K562 (cell line): ENCODE measurements around the gene RNASEH2A. TPM values are rescaled to one million over a fixed set of nuclear protein-coding genes. Genes with fewer than 3 reads are reported as not detected.

ENCODE experiments used
- ARNT ChIP-seq, 2 experiments: fragments of 450-650 bp; IDR thresholded peaks; 2 replicates each; pipeline ENCODE4 v1.6.1; 2016; ENCODE audit warnings: mild to moderate bottlenecking in 1 of 2
- ATF7 ChIP-seq: fragments of 450-650 bp; IDR thresholded peaks from 2 replicates; pipeline ENCODE4 v1.7.1; 2014; ENCODE audit warnings: mild to moderate bottlenecking, moderate library complexity
- CEBPG ChIP-seq, 3 experiments: fragments of 200-800 bp in 1 of 3; sonication (Bioruptor generic) in 1 of 3; sonication (generic) in 1 of 3; formaldehyde crosslinking in 1 of 3; IDR thresholded peaks in 2 of 3; conservative IDR thresholded peaks in 1 of 3; 2 replicates each; pipeline versions ENCODE4 v1.6.1 to v1.8.0; 2016 to 2022; ENCODE audit warnings: missing compliant biosample characterization in 2 of 3, missing genetic modification characterization in 2 of 3, mild to moderate bottlenecking in 1 of 3, missing genetic modification reagents in 1 of 3
- CXXC5 ChIP-seq: fragments of 250-450 bp; sonication (Bioruptor Pico); IDR thresholded peaks from 2 replicates; pipeline ENCODE4 v1.8.0; 2022; ENCODE audit warnings: inconsistent platforms, mild to moderate bottlenecking, moderate library complexity
- DEAF1 ChIP-seq: fragments of 450-650 bp; formaldehyde crosslinking; IDR thresholded peaks from 2 replicates; pipeline ENCODE4 v1.4.0; 2020; ENCODE audit warnings: mild to moderate bottlenecking, moderate library complexity
- FOXO4 ChIP-seq: fragments of 450-650 bp; formaldehyde crosslinking; IDR thresholded peaks from 2 replicates; pipeline ENCODE4 v1.4.0; 2020; ENCODE audit warnings: mild to moderate bottlenecking, moderate library complexity
- GATA2 ChIP-seq: sonication (generic); formaldehyde crosslinking; IDR thresholded peaks from 2 replicates; pipeline ENCODE4 v1.4.0; 2020; ENCODE audit warnings: mild to moderate bottlenecking, missing genetic modification reagents
- HNRNPH1 ChIP-seq: fragments of 200-400 bp; formaldehyde crosslinking; optimal IDR thresholded peaks from 2 replicates; pipeline ENCODE3; 2017; ENCODE audit warnings: low read depth, mild to moderate bottlenecking, low read length, moderate library complexity
- KAT2B ChIP-seq: IDR thresholded peaks from one replicate; pipeline ENCODE4 v1.6.1; 2012; ENCODE audit warnings: low read depth, mild to moderate bottlenecking, control low read depth, inconsistent platforms, low read length, moderate library complexity
- LCOR ChIP-seq: sonication (generic); formaldehyde crosslinking; IDR thresholded peaks from 2 replicates; pipeline ENCODE4 v1.8.0; 2022; ENCODE audit warnings: mild to moderate bottlenecking, missing genetic modification reagents
- NUFIP1 ChIP-seq: fragments of 450-650 bp; IDR thresholded peaks from 2 replicates; pipeline ENCODE4 v1.6.1; 2018; ENCODE audit not compliant: partially characterized antibody
- POLR2AphosphoS2 ChIP-seq: IDR thresholded peaks from 2 replicates; pipeline ENCODE4 v1.6.1; 2012; ENCODE audit warnings: low read length, improper control_type of control experiment
- POLR2H ChIP-seq: IDR thresholded peaks from 2 replicates; pipeline ENCODE4 v1.6.1; 2016; ENCODE audit warnings: missing genetic modification characterization, low read depth, mild to moderate bottlenecking, control low read depth, missing compliant biosample characterization, moderate library complexity
- POLR3G ChIP-seq: IDR thresholded peaks from 2 replicates; pipeline ENCODE4 v1.6.1; 2011; ENCODE audit not compliant: insufficient read length, insufficient replicate concordance; ENCODE audit errors: extremely low read depth
- RAD51 ChIP-seq: fragments of 450-650 bp; IDR thresholded peaks from 2 replicates; pipeline ENCODE4 v1.7.1; 2016; ENCODE audit warnings: low read depth, mild to moderate bottlenecking, borderline replicate concordance
- TGIF2 ChIP-seq: sonication (generic); formaldehyde crosslinking; IDR thresholded peaks from 2 replicates; pipeline ENCODE4 v1.8.1; 2022; ENCODE audit warnings: mild to moderate bottlenecking, missing genetic modification reagents, moderate library complexity
- ZFX ChIP-seq: sonication (generic); formaldehyde crosslinking; IDR thresholded peaks from 2 replicates; pipeline ENCODE4 v1.8.0; 2022; ENCODE audit warnings: mild to moderate bottlenecking, missing genetic modification reagents, moderate library complexity
- ZNF121 ChIP-seq: sonication (generic); formaldehyde crosslinking; conservative IDR thresholded peaks from 2 replicates; pipeline ENCODE4 v1.8.0; 2022; ENCODE audit warnings: missing genetic modification reagents
- ZNF316 ChIP-seq: fragments of 450-650 bp; IDR thresholded peaks from 2 replicates; pipeline ENCODE4 v1.6.1; 2016
- ZNF324 ChIP-seq: fragments of 250-450 bp; sonication (Bioruptor Pico); IDR thresholded peaks from 2 replicates; pipeline ENCODE4 v1.4.0; 2020; ENCODE audit warnings: mild to moderate bottlenecking
- ZNF444 ChIP-seq: fragments of 250-450 bp; sonication (Bioruptor Pico); IDR thresholded peaks from 2 replicates; pipeline ENCODE4 v1.4.0; 2020; ENCODE audit warnings: mild to moderate bottlenecking, moderate library complexity
- ZNF511 ChIP-seq: sonication (generic); formaldehyde crosslinking; IDR thresholded peaks from 2 replicates; pipeline ENCODE4 v1.8.0; 2022; ENCODE audit warnings: mild to moderate bottlenecking, missing genetic modification reagents
- ZNF655 ChIP-seq: fragments of 250-450 bp; sonication (Bioruptor Pico); IDR thresholded peaks from 2 replicates; pipeline ENCODE4 v1.5.0; 2021
- ZNF75A ChIP-seq: fragments of 450-650 bp; formaldehyde crosslinking; IDR thresholded peaks from 2 replicates; pipeline ENCODE4 v1.4.0; 2020; ENCODE audit warnings: mild to moderate bottlenecking
- polyA plus RNA-seq, 8 experiments: library from polyadenylated mRNA; depleted of rRNA in 4 of 8; stranded (reverse) in 5 of 8; unstranded in 3 of 8; fragments of >200 nt; fragmentation: Nextera tagmentation in 2 of 8; fragmentation: Illumina TruSeq in 1 of 8; extraction: Ambion mirVana in 2 of 8; extraction: Trizol in 1 of 8; gene quantifications; 2 replicates each; pipeline versions ENCODE4 v1.2.1 to v1.2.3, GENCODE V29; 2011 to 2014; ENCODE audit warnings: inconsistent platforms in 1 of 8, missing spikeins in 1 of 8
- total RNA-seq, 7 experiments: library from RNA; depleted of rRNA in 6 of 7; stranded (reverse); fragments of >200 nt in 6 of 7; fragmentation: Illumina TruSeq in 2 of 7; extraction: Trizol in 2 of 7; gene quantifications; 2 replicates each; pipeline versions ENCODE4 v1.2.1 to v1.2.3, GENCODE V29; 2011 to 2021; ENCODE audit warnings: low replicate concordance in 1 of 7

The RNASEH2A gene
- total and polyA plus RNA-seq, 9 of the 15 experiments (the other 6 are each of a cell fraction or from before 2014, with no cell fraction given): 22.3 to 78.0 (median 61.7) TPM

GRCh38 chr19:12793290-12794195 lies 12.8 kb upstream of the RNASEH2A start (continued):
- TF ChIP-seq ZNF324 (CRISPR knock-in tag) (peak; percentile 70), CXXC5 (CRISPR knock-in tag) (peak; percentile 77), FOXO4 (CRISPR knock-in tag) (0 out of 2 replicates have a peak, but pooled peaks have one; percentile 9), ZNF121 (CRISPR knock-in tag) (no peak), GATA2 (CRISPR knock-in tag) (no peak), LCOR (CRISPR knock-in tag) (peak; percentile 63), POLR3G (no peak), POLR2H (tag) (peak; percentile 85), DEAF1 (no peak), TGIF2 (CRISPR knock-in tag) (0 out of 2 replicates have a peak, but pooled peaks have one; percentile 20), NUFIP1 (no peak), ZNF511 (CRISPR knock-in tag) (no peak), ZNF444 (CRISPR knock-in tag) (no peak), ZFX (CRISPR knock-in tag) (peak; percentile 44; the same call in 1 of the 2 replicates), POLR2AphosphoS2 (peak; percentile 91), ZNF75A (CRISPR knock-in tag) (no peak), ATF7 (peak; percentile 66; the same call in 1 of the 2 replicates), RAD51 (no peak), ARNT (IDR thresholded peaks at IDR 0.05) (no peak), ZNF655 (CRISPR knock-in tag) (no peak), KAT2B (no peak), ZNF316 (0 out of 2 replicates have a peak, but pooled peaks have one; percentile 32), CEBPG (CRISPR knock-in tag; IDR thresholded peaks at IDR 0.05) (no peak), CEBPG (tag; conservative IDR thresholded peaks at IDR 0.05 in 1 of 2, IDR thresholded peaks at IDR 0.05 in 1 of 2) (no peak), HNRNPH1 (no peak)
